Measurements from ENCODE around the gene BLMH.

The BLMH gene

GRCh38 chr17:30291543-30292285 is at the start of gene BLMH:
Gene BLMH (minus strand): TSS chr17:30291944. CDS start chr17:30291819, 125 bp downstream.
- peak within 1 kb of the TSS; percentile 81 for H3K27ac Mint-ChIP-seq
- no peaks in the 10 kb centered on the region for H3K9me3 Mint-ChIP-seq
- DNase-seq (ENCODE audit: low spot score): peak; percentile 84
- peaks cover 15% of the 10 kb centered on the region for H3K36me3 Mint-ChIP-seq (ENCODE audit: low read depth)
- peak within 1 kb of the TSS; percentile 95 for H3K4me3 Mint-ChIP-seq
- no peaks in the 10 kb centered on the region for H3K27me3 Mint-ChIP-seq (ENCODE audit: low read depth)
- H3K4me1 Mint-ChIP-seq (ENCODE audit: low read depth): peaks cover 12% of the 10 kb centered on the region

GRCh38 chr17:30340801-30341356 is 49.1 kb upstream of the BLMH start:
- Mint-ChIP-seq H3K9me3 (no peaks in the 10 kb centered on the region), H3K36me3 (ENCODE audit: low read depth) (no peaks in the 10 kb centered on the region), H3K4me1 (ENCODE audit: low read depth) (peaks cover 7% of the 10 kb centered on the region), H3K27ac (no peak overlapping the region), H3K27me3 (ENCODE audit: low read depth) (no peaks in the 10 kb centered on the region), H3K4me3 (no peak overlapping the region)
- no peak for DNase-seq (ENCODE audit: low spot score)

GRCh38 chr17:30339086-30339485 is 47.3 kb upstream of the BLMH start:
- Mint-ChIP-seq H3K36me3 (ENCODE audit: low read depth) (no peaks in the 10 kb centered on the region), H3K27ac (no peak overlapping the region), H3K4me3 (no peak overlapping the region), H3K27me3 (ENCODE audit: low read depth) (no peaks in the 10 kb centered on the region), H3K9me3 (no peaks in the 10 kb centered on the region), H3K4me1 (ENCODE audit: low read depth) (peaks cover 12% of the 10 kb centered on the region)
- DNase-seq (ENCODE audit: low spot score): no peak

- peaks cover 25% of the 10 kb centered on the region for H3K4me1 Mint-ChIP-seq (ENCODE audit: low read depth)
- no peaks in the 10 kb centered on the region for H3K9me3 Mint-ChIP-seq
- H3K27ac Mint-ChIP-seq: no peak overlapping the region
- no peaks in the 10 kb centered on the region for H3K36me3 Mint-ChIP-seq (ENCODE audit: low read depth)
- no peak overlapping the region for H3K4me3 Mint-ChIP-seq
- H3K27me3 Mint-ChIP-seq (ENCODE audit: low read depth): no peaks in the 10 kb centered on the region
- DNase-seq (ENCODE audit: low spot score): no peak
Observed at GRCh38 chr17:30337393-30337999, 45.8 kb upstream of the BLMH start.

GRCh38 chr17:30336369-30337171 is 44.8 kb upstream of the BLMH start:
- peak; percentile 52 for DNase-seq (ENCODE audit: low spot score)
- H3K9me3 Mint-ChIP-seq: no peaks in the 10 kb centered on the region

GRCh38 chr17:30334421-30334820 is 42.7 kb upstream of the BLMH start:
- peaks cover 41% of the 10 kb centered on the region for H3K4me1 Mint-ChIP-seq (ENCODE audit: low read depth)
- no peak overlapping the region for H3K27ac Mint-ChIP-seq
- no peaks in the 10 kb centered on the region for H3K9me3 Mint-ChIP-seq
- no peaks in the 10 kb centered on the region for H3K27me3 Mint-ChIP-seq (ENCODE audit: low read depth)
- no peak overlapping the region for H3K4me3 Mint-ChIP-seq
- H3K36me3 Mint-ChIP-seq (ENCODE audit: low read depth): no peaks in the 10 kb centered on the region
- DNase-seq (ENCODE audit: low spot score): no peak

More at GRCh38 chr17:30336369-30337171, 44.8 kb upstream of the BLMH start:
- Mint-ChIP-seq H3K36me3 (ENCODE audit: low read depth) (no peaks in the 10 kb centered on the region), H3K27ac (no peak overlapping the region), H3K4me3 (no peak overlapping the region), H3K27me3 (ENCODE audit: low read depth) (no peaks in the 10 kb centered on the region), H3K4me1 (ENCODE audit: low read depth) (peaks cover 32% of the 10 kb centered on the region)

GRCh38 chr17:30333503-30334360 is 42.0 kb upstream of the BLMH start, which contains the start of gene TMIGD1:
Gene TMIGD1 (minus strand): TSS chr17:30334057. CDS start chr17:30332133, 1,924 bp downstream.
- no peaks in the 10 kb centered on the region for H3K9me3 Mint-ChIP-seq
- H3K27ac Mint-ChIP-seq: peak within 1 kb of the TSS; percentile 92

GRCh38 chr17:30332057-30332542 is 40.4 kb upstream of the BLMH start:
- Mint-ChIP-seq H3K27me3 (ENCODE audit: low read depth) (peaks cover 6% of the 10 kb centered on the region), H3K4me1 (ENCODE audit: low read depth) (peaks cover 44% of the 10 kb centered on the region), H3K4me3 (peak overlapping the region; percentile 76), H3K36me3 (ENCODE audit: low read depth) (no peaks in the 10 kb centered on the region), H3K27ac (peak overlapping the region; percentile 92), H3K9me3 (no peaks in the 10 kb centered on the region)
- DNase-seq (ENCODE audit: low spot score): peak; percentile 65

More at GRCh38 chr17:30333503-30334360, 42.0 kb upstream of the BLMH start, which contains the start of gene TMIGD1:
- H3K36me3 Mint-ChIP-seq (ENCODE audit: low read depth): no peaks in the 10 kb centered on the region
- H3K4me1 Mint-ChIP-seq (ENCODE audit: low read depth): peaks cover 44% of the 10 kb centered on the region
- no peak within 1 kb of the TSS for H3K4me3 Mint-ChIP-seq
- H3K27me3 Mint-ChIP-seq (ENCODE audit: low read depth): peaks cover 4% of the 10 kb centered on the region
- no peak for DNase-seq (ENCODE audit: low spot score)

- DNase-seq (ENCODE audit: low spot score): no peak
- no peaks in the 10 kb centered on the region for H3K9me3 Mint-ChIP-seq
- H3K27me3 Mint-ChIP-seq (ENCODE audit: low read depth): peaks cover 12% of the 10 kb centered on the region
- no peak overlapping the region for H3K27ac Mint-ChIP-seq
- H3K4me3 Mint-ChIP-seq: no peak overlapping the region
- no peaks in the 10 kb centered on the region for H3K36me3 Mint-ChIP-seq (ENCODE audit: low read depth)
- H3K4me1 Mint-ChIP-seq (ENCODE audit: low read depth): peaks cover 29% of the 10 kb centered on the region
Observed at GRCh38 chr17:30326809-30327208, 35.1 kb upstream of the BLMH start.

- H3K9me3 Mint-ChIP-seq: no peaks in the 10 kb centered on the region
Observed at GRCh38 chr17:30324723-30325122, 33.0 kb upstream of the BLMH start.

GRCh38 chr17:30323895-30324319 is 32.2 kb upstream of the BLMH start:
- Mint-ChIP-seq H3K9me3 (no peaks in the 10 kb centered on the region), H3K36me3 (ENCODE audit: low read depth) (no peaks in the 10 kb centered on the region), H3K4me1 (ENCODE audit: low read depth) (peaks cover 12% of the 10 kb centered on the region), H3K27ac (no peak overlapping the region), H3K4me3 (no peak overlapping the region), H3K27me3 (ENCODE audit: low read depth) (peaks cover 9% of the 10 kb centered on the region)
- no peak for DNase-seq (ENCODE audit: low spot score)

More at GRCh38 chr17:30324723-30325122, 33.0 kb upstream of the BLMH start:
- no peak overlapping the region for H3K4me3 Mint-ChIP-seq
- peaks cover 15% of the 10 kb centered on the region for H3K4me1 Mint-ChIP-seq (ENCODE audit: low read depth)
- DNase-seq (ENCODE audit: low spot score): no peak
- H3K27me3 Mint-ChIP-seq (ENCODE audit: low read depth): peaks cover 12% of the 10 kb centered on the region
- no peaks in the 10 kb centered on the region for H3K36me3 Mint-ChIP-seq (ENCODE audit: low read depth)
- H3K27ac Mint-ChIP-seq: no peak overlapping the region

- Mint-ChIP-seq H3K4me3 (no peak overlapping the region), H3K27ac (no peak overlapping the region)
Observed at GRCh38 chr17:30323262-30323894, 31.6 kb upstream of the BLMH start.

More at GRCh38 chr17:30323262-30323894, 31.6 kb upstream of the BLMH start:
- no peak for DNase-seq (ENCODE audit: low spot score)
- peaks cover 12% of the 10 kb centered on the region for H3K4me1 Mint-ChIP-seq (ENCODE audit: low read depth)
- H3K9me3 Mint-ChIP-seq: no peaks in the 10 kb centered on the region
- peaks cover 9% of the 10 kb centered on the region for H3K27me3 Mint-ChIP-seq (ENCODE audit: low read depth)
- no peaks in the 10 kb centered on the region for H3K36me3 Mint-ChIP-seq (ENCODE audit: low read depth)
